ENCODE measurements around the gene MICALL1. TPM values are rescaled to one million over a fixed set of nuclear protein-coding genes. Genes with fewer than 3 reads are reported as not detected.

The MICALL1 gene
- total and polyA plus RNA-seq, 7 experiments from 2014 or later, result 2.2 to 40.0 (median 24.4) TPM

DNA sequence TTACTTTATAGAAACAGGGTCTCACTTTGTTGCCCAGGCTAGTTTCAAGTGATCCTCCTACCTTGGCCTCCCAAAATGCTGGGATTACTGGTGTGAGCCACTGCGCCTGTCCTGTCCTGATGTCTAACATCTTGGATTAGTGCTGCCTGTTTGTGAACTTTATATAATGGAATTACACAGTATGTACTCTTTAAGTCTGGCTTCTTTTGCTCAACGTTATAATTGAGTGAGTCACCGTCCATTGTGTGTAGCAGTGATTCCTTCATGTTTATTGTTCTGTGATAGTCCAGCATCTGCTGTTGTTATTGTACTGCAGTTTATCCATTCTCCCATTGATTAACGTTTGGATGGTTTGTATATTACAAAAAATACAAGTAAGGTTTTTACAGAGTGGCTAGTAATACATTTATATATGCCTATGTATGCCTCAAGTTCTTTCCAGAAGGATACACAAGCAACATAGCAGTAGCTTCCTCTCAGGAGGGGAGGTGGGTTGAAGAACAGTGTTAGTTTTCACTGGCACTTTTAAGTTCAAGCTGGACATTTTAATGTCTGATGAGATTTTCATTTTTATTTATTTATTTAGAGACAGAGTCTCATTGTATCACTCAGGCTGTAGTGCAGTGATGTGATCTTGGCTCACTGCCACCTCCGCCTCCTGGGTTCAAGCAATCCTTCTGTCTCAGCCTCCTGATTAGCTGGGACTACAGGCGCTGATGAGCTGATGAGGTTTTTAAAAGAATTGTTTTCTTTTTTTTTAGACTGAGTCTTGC lies 25.2 kb upstream of the MICALL1 start:
- Histone ChIP-seq H3K36me3 (ENCODE audit: control insufficient read depth in 2 of 3, insufficient read depth in 3 of 3, low read length in 3 of 3) (peaks cover 6 to 77% (median 12%) of the 10 kb centered on the region in 3 experiments), H3K27me3 (ENCODE audit: control insufficient read depth in 2 of 2, insufficient read depth in 2 of 2, low read length in 2 of 2) (no peaks in the 10 kb centered on the region), H3K4me1 (ENCODE audit: control insufficient read depth in 2 of 2, insufficient read depth in 2 of 2, low read length in 2 of 2) (no peaks in the 10 kb centered on the region), H3K4me3 (ENCODE audit: low read length) (no peak overlapping the region), H3K27ac (ENCODE audit: low read depth, low read length) (no peak overlapping the region), H3K9me3 (ENCODE audit: control insufficient read depth in 2 of 3, low read length in 3 of 3) (no peaks in the 10 kb centered on the region)
- intact Hi-C loops (cut with micrococcal nuclease), result no loop called here
- Mint-ChIP-seq H3K4me3 (no peak overlapping the region), H3K27ac (peak overlapping the region in 1 of 9 donors; percentile 16), H3K9me3 (no peaks in the 10 kb centered on the region), H3K27me3 (no peaks in the 10 kb centered on the region), H3K36me3 (peaks cover 8 to 33% (median 20%) of the 10 kb centered on the region in 5 donors), H3K4me1 (peaks cover 6 to 21% (median 10%) of the 10 kb centered on the region in 7 donors)
- ATAC-seq, result no peak
- DNase-seq, result no peak
- ChIA-PET POLR2A (no interaction called here), CTCF (interaction anchor here (0.6 to 0.9 kb wide), 3 partner anchors 14 to 53 kb away, joined by 3 to 6 read pairs (median 3); no protein-coding TSS in a partner anchor)

DNA sequence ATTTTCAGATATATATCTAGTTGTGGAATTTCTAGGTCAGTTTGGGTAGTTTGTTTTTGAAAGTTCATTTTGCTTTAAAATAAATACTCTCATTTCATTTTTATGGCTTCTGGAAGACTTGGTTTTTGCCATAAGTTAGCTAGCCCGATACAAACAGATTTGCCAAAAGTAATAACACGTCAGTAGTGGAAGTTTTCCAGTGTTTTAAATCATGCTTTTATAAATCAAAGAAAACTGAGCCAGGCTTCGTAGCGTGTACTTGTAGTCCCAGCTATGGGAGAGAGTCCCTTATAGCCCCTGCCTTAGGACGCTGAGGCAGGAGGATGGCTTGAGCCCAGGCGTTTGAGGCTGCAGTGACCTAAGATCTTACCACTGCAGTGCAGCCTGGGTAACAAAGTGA lies 21.7 kb upstream of the MICALL1 start:
- Histone ChIP-seq H3K36me3 (ENCODE audit: control insufficient read depth in 2 of 3, insufficient read depth in 3 of 3, low read length in 3 of 3) (peaks cover 6 to 72% (median 10%) of the 10 kb centered on the region in 3 experiments), H3K27ac (ENCODE audit: low read depth, low read length) (no peak overlapping the region), H3K27me3 (ENCODE audit: control insufficient read depth in 2 of 2, insufficient read depth in 2 of 2, low read length in 2 of 2) (no peaks in the 10 kb centered on the region), H3K4me1 (ENCODE audit: control insufficient read depth in 2 of 2, insufficient read depth in 2 of 2, low read length in 2 of 2) (no peaks in the 10 kb centered on the region), H3K9me3 (ENCODE audit: control insufficient read depth in 2 of 3, low read length in 3 of 3) (no peaks in the 10 kb centered on the region), H3K4me3 (ENCODE audit: low read length) (no peak overlapping the region)
- Mint-ChIP-seq H3K9me3 (no peaks in the 10 kb centered on the region), H3K36me3 (peaks cover 5 to 28% (median 22%) of the 10 kb centered on the region in 5 donors), H3K27me3 (no peaks in the 10 kb centered on the region), H3K4me3 (no peak overlapping the region), H3K27ac (peak overlapping the region in 3 of 9 donors; percentile 1 to 32 (median 19)), H3K4me1 (peaks cover 8 to 22% (median 19%) of the 10 kb centered on the region in 7 donors)
- no peak for DNase-seq
- intact Hi-C loops (cut with micrococcal nuclease), result no loop called here
- POLR2A ChIA-PET, result interaction anchor here (1.0 kb wide), 1 partner anchor 22 kb away, joined by 3 read pairs; the partner anchor contains the start of gene MICALL1
- CTCF ChIA-PET, result interaction anchor here (0.5 to 1.1 kb wide), 3 partner anchors 18 to 292 kb away, joined by 3 to 4 read pairs (median 4); partner anchors contain the start of gene GALR3
- no peak for ATAC-seq

DNA sequence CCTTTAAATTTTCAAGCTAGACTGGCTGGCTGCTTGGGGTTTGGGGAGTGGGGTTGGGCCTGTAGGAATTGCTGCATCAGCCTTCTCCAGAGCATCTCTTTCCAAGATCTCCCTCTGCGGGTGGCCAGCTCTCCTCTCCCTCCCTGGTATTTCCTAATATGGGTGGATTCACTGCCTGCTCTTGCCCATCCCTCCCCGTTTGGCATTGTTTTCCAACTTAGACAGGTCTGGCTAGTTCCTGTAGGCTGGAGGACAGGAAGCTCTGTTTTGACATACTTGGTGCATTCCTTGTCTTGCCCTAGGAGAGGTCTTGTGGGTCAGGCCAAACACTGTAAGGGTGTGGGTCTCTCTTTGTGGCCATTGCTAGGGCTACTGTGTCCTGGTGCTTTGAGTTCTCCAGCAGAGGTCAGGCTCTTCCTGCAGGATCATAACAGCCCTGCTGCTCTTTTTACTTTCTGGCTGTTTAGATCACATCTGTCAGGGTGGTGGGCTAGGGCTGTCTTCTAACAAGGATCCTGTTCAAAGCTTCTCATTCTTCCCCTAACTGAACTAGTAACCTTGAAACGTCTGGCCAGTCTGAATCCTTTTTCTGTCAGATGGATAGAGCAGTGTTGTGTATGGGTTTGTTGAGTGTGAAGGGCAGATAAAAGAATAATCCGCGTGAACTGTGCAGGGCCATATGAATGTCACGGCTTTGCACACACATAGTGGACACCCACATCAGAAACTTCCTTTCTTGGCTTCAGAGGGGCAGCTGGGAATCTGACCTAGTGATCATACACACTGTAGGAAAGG lies 18.3 kb upstream of the MICALL1 start:
- Mint-ChIP-seq H3K27me3 (no peaks in the 10 kb centered on the region), H3K27ac (peak overlapping the region; percentile 39 to 86 (median 51)), H3K9me3 (no peaks in the 10 kb centered on the region), H3K4me1 (peaks cover 9 to 22% (median 16%) of the 10 kb centered on the region in 7 donors), H3K36me3 (peaks cover 5 to 31% (median 23%) of the 10 kb centered on the region in 5 donors), H3K4me3 (no peak overlapping the region)
- CTCF ChIA-PET, result interaction anchor here (0.6 to 1.1 kb wide), 6 partner anchors 8 to 78 kb away, joined by 3 to 5 read pairs (median 3); no protein-coding TSS in a partner anchor
- H3K27me3 ChIP-seq (ENCODE audit: control insufficient read depth in 2 of 2, insufficient read depth in 2 of 2, low read length in 2 of 2), result no peaks in the 10 kb centered on the region
- ATAC-seq (peak; percentile 29), DNase-seq (no peak)
- no peaks in the 10 kb centered on the region for H3K9me3 ChIP-seq (ENCODE audit: control insufficient read depth in 2 of 3, low read length in 3 of 3)
- intact Hi-C loops (cut with micrococcal nuclease), result loop anchor here (1.0 kb wide), 2 partner anchors 47 to 78 kb away; no protein-coding TSS in a partner anchor
- H3K4me1 ChIP-seq (ENCODE audit: control insufficient read depth in 2 of 2, insufficient read depth in 2 of 2, low read length in 2 of 2), result no peaks in the 10 kb centered on the region
- H3K36me3 ChIP-seq (ENCODE audit: control insufficient read depth in 2 of 3, insufficient read depth in 3 of 3, low read length in 3 of 3), result peaks cover 0 to 63% (median 6%) of the 10 kb centered on the region in 3 experiments
- POLR2A ChIA-PET, result interaction anchor here (0.7 kb wide), 2 partner anchors 16 to 65 kb away, joined by 4 to 5 read pairs; partner anchors contain the start of gene GALR3
- no peak overlapping the region for H3K4me3 ChIP-seq (ENCODE audit: low read length)
- no peak overlapping the region for H3K27ac ChIP-seq (ENCODE audit: low read depth, low read length)

GRCh38 chr22:37891926-37892325 lies 14.2 kb upstream of the MICALL1 start:
- DNase-seq (no peak), ATAC-seq (no peak)
- H3K4me1 Mint-ChIP-seq, result peaks cover 16 to 38% (median 31%) of the 10 kb centered on the region in 7 donors
- H3K4me3 ChIP-seq (ENCODE audit: low read length), result no peak overlapping the region
- H3K27me3 ChIP-seq (ENCODE audit: control insufficient read depth in 2 of 2, insufficient read depth in 2 of 2, low read length in 2 of 2), result no peaks in the 10 kb centered on the region
- POLR2A ChIA-PET, result no interaction called here
- peaks cover 11 to 14% of the 10 kb centered on the region in 2 donors for H3K4me1 ChIP-seq (ENCODE audit: control insufficient read depth in 2 of 2, insufficient read depth in 2 of 2, low read length in 2 of 2)
- peaks cover 0 to 41% (median 6%) of the 10 kb centered on the region in 3 experiments for H3K36me3 ChIP-seq (ENCODE audit: control insufficient read depth in 2 of 3, insufficient read depth in 3 of 3, low read length in 3 of 3)
- H3K9me3 Mint-ChIP-seq, result no peaks in the 10 kb centered on the region
- H3K27me3 Mint-ChIP-seq, result no peaks in the 10 kb centered on the region
- CTCF ChIA-PET, result interaction anchor here (0.8 to 1.3 kb wide), 2 partner anchors 12 to 28 kb away, joined by 3 read pairs; no protein-coding TSS in a partner anchor
- H3K4me3 Mint-ChIP-seq, result no peak overlapping the region
- intact Hi-C loops (cut with micrococcal nuclease), result no loop called here
- H3K36me3 Mint-ChIP-seq, result peaks cover 5 to 20% (median 16%) of the 10 kb centered on the region in 5 donors
- H3K27ac ChIP-seq (ENCODE audit: low read depth, low read length), result no peak overlapping the region
- peak overlapping the region in 8 of 9 donors; percentile 2 to 82 (median 22) for H3K27ac Mint-ChIP-seq
- no peaks in the 10 kb centered on the region for H3K9me3 ChIP-seq (ENCODE audit: control insufficient read depth in 2 of 3, low read length in 3 of 3)

DNA sequence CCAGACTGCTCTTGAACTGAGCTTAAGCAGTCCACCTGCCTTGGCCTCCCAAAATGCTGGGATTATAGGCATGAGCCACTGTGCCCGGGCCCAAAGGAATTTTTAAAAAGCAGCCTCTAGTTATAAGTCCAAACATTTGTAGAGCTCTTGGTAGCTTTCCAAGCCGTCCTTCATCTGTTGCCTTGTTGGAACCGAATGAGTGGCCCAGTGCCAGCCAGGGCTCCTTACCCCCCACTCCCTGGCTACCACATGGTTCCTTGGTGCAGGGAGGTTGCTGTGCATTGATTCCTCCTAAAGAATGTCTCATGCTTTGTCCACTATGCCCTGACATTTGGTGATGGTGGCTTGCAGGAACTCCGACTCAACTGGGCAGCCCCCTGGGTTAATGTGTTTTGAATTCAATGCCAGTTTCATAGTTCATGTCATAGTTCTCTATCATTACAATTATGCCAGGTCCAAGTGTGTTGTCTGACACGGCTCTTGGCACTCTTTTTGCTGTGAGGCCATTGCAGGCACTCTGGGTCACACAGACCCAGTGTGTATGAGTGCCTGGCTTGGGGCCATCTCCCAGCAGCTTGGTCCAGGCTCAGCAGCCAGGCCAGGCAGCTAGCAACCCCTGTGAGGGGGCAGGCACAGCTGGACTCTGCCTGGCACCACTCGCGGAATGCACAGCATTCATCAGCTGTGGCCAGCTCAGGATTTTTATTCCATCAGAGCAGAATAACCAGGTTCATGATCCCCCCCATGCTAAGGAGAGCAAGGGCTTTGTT lies 13.3 kb upstream of the MICALL1 start:
- Mint-ChIP-seq H3K27me3 (no peaks in the 10 kb centered on the region), H3K4me3 (no peak overlapping the region), H3K4me1 (peaks cover 16 to 39% (median 29%) of the 10 kb centered on the region in 7 donors), H3K9me3 (no peaks in the 10 kb centered on the region), H3K27ac (peak overlapping the region in 7 of 9 donors; percentile 28 to 81 (median 42)), H3K36me3 (peaks cover 5 to 16% (median 14%) of the 10 kb centered on the region in 5 donors)
- Histone ChIP-seq H3K4me3 (ENCODE audit: low read length) (no peak overlapping the region), H3K9me3 (ENCODE audit: control insufficient read depth in 2 of 3, low read length in 3 of 3) (no peaks in the 10 kb centered on the region), H3K4me1 (ENCODE audit: control insufficient read depth in 2 of 2, insufficient read depth in 2 of 2, low read length in 2 of 2) (peaks cover 13 to 17% of the 10 kb centered on the region in 2 donors), H3K36me3 (ENCODE audit: control insufficient read depth in 2 of 3, insufficient read depth in 3 of 3, low read length in 3 of 3) (peaks cover 0 to 33% (median 6%) of the 10 kb centered on the region in 3 experiments), H3K27ac (ENCODE audit: low read depth, low read length) (no peak overlapping the region), H3K27me3 (ENCODE audit: control insufficient read depth in 2 of 2, insufficient read depth in 2 of 2, low read length in 2 of 2) (no peaks in the 10 kb centered on the region)
- ChIA-PET POLR2A (interaction anchor here (0.6 kb wide), 1 partner anchor 62 kb away, joined by 4 read pairs; no protein-coding TSS in a partner anchor), CTCF (interaction anchor here (0.8 to 1.4 kb wide), 3 partner anchors 11 to 29 kb away, joined by 3 to 5 read pairs (median 3); no protein-coding TSS in a partner anchor)
- intact Hi-C loops (cut with micrococcal nuclease), result no loop called here
- no peak for ATAC-seq
- DNase-seq, result no peak

Data from naive thymus-derived CD4-positive, alpha-beta T cell (primary cell).